ENCODE results near the gene CENPF.

DNA sequence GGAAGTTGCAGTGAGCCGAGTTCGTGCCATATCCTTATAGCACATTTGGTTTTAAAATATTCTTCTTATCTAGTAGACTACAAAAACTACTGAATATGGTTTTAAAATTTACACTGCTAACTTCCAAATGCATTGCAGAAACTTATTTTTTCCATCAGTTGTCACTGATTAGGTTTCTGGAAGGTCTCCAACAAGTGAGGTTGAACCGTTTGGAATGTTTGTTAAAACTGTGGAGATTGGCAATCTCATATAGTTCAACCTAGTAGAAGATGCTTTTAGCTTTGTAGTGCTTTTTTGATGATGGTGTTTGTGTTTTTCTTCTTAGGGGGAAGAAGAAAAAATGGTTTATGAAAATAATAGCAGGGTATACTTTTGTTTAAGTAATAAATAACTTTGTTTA lies 12.9 kb downstream of the CENPF start:
- TF ChIP-seq, protein P1, sequence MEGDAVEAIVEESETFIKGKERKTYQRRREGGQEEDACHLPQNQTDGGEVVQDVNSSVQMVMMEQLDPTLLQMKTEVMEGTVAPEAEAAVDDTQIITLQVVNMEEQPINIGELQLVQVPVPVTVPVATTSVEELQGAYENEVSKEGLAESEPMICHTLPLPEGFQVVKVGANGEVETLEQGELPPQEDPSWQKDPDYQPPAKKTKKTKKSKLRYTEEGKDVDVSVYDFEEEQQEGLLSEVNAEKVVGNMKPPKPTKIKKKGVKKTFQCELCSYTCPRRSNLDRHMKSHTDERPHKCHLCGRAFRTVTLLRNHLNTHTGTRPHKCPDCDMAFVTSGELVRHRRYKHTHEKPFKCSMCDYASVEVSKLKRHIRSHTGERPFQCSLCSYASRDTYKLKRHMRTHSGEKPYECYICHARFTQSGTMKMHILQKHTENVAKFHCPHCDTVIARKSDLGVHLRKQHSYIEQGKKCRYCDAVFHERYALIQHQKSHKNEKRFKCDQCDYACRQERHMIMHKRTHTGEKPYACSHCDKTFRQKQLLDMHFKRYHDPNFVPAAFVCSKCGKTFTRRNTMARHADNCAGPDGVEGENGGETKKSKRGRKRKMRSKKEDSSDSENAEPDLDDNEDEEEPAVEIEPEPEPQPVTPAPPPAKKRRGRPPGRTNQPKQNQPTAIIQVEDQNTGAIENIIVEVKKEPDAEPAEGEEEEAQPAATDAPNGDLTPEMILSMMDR (IDR thresholded peaks at IDR 0.05): no peak
- no peak for TF ChIP-seq POLR2A (IDR thresholded peaks at IDR 0.05)
